Thyroid gland (tissue), 4 donors: ENCODE data around the gene CHSY1. TPM values are rescaled to one million over a fixed set of nuclear protein-coding genes. Genes with fewer than 3 reads are reported as not detected.

Experiments used
- DNase-seq, 2 donors: peaks; one replicate each; pipeline ENCODE4 v3.0.0-alpha.2; 2019
- H3K27ac ChIP-seq, 3 donors: fragments of 200-600 bp; sonication (generic); 1 replicate in 2 of 3; 2 replicates in 1 of 3; pipeline ENCODE4 v1.5.1; 2016 to 2019; ENCODE audit warnings: mild to moderate bottlenecking in 1 of 3, moderate library complexity in 1 of 3
- H3K27me3 ChIP-seq: fragments of 200-600 bp; sonication (generic); one replicate; pipeline ENCODE4 v1.5.1; 2019
- H3K36me3 ChIP-seq, 2 donors: fragments of 200-600 bp; sonication (generic); one replicate each; pipeline ENCODE4 v1.5.1; 2016 to 2019
- H3K4me1 ChIP-seq, 2 donors: fragments of 200-600 bp; sonication (generic); one replicate each; pipeline ENCODE4 v1.5.1; 2017 to 2019
- H3K4me3 ChIP-seq, 3 donors: fragments of 200-600 bp; sonication (generic); replicated peaks in 1 of 3; 1 replicate in 2 of 3; 2 replicates in 1 of 3; pipeline ENCODE4 v1.5.1; 2016; ENCODE audit warnings: mild to moderate bottlenecking in 1 of 3
- H3K9me3 ChIP-seq: fragments of 200-600 bp; sonication (generic); one replicate; pipeline ENCODE4 v1.5.1; 2017
- CTCF ChIP-seq, 6 experiments: fragments of 200-600 bp in 3 of 6; fragments of 450-650 bp in 3 of 6; sonication (generic) in 3 of 6; IDR thresholded peaks; one replicate each; pipeline ENCODE4 v1.5.1; 2016 to 2019; ENCODE audit warnings: antibody characterized with exemption in 6 of 6, mild to moderate bottlenecking in 2 of 6, inconsistent platforms in 1 of 6, moderate library complexity in 1 of 6
- POLR2A ChIP-seq, 2 donors: fragments of 450-650 bp; IDR thresholded peaks; one replicate each; pipeline ENCODE4 v1.6.1; 2017; ENCODE audit warnings: antibody characterized with exemption in 2 of 2, mild to moderate bottlenecking in 2 of 2, moderate library complexity in 1 of 2
- WGBS, 2 donors: methylation state at CpG; one replicate each; pipeline ENCODE4 v1.1.5; 2017; 5-methylcytosine and 5-hydroxymethylcytosine counted together
- intact Hi-C: fragments of 100-400 bp; cut with DNase I; formaldehyde crosslinking; loops from one replicate; pipeline ENCODE4 v1.15.1; 2023
- total RNA-seq, 4 donors: library from RNA; depleted of rRNA; stranded (reverse); fragments of >200 nt; gene quantifications; one replicate each; pipeline ENCODE4 v1.2.3, GENCODE V29; 2016

Gene CHSY1
- total RNA-seq, 4 donors from 2014 or later, result 13.8 to 26.6 (median 18.5) TPM

DNA sequence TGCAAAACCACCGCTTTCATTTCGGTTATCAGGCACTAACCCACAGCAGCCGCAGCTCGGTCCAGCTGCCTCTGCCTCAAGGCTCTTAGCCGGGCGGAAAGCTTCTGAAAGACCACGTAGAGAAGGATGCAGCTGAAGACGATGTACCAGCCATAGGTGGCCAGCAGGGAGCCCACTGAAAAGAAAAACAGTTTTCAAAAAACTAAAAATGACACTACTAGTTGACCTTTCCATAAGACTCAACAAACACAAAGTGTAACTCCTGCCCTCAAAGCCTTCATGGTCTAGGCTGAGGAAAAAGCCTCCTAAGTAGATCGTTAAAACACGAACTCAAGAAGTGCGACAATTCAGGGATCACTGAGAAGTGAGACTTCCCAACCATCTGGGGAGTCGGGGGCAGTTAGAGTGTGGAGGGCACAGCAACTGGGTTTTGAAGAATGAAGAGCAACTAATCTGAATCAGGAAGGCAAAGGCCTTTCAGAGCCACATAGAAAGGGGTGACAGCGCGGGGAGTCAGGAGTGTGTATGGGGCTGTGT is 24.7 kb upstream of the CHSY1 start:
- H3K9me3 ChIP-seq, result no peaks in the 10 kb centered on the region
- H3K27ac ChIP-seq, result peak overlapping the region; percentile 72 to 88 (median 83)
- intact Hi-C loops, result no loop called here
- no peak for TF ChIP-seq POLR2A (IDR thresholded peaks at IDR 0.05)
- peak in 2 of 6 experiments; percentile 7 to 17 for TF ChIP-seq CTCF (IDR thresholded peaks at IDR 0.05)
- peak overlapping the region; percentile 84 to 91 (median 90) for H3K4me3 ChIP-seq
- H3K27me3 ChIP-seq, result no peaks in the 10 kb centered on the region
- H3K4me1 ChIP-seq, result peaks cover 9 to 14% of the 10 kb centered on the region in 2 donors
- peaks cover 47 to 53% of the 10 kb centered on the region in 2 donors for H3K36me3 ChIP-seq
- DNase-seq, result no peak
- 17% methylated on average over 14 of the region's 14 CpGs for WGBS, 2 donors

DNA sequence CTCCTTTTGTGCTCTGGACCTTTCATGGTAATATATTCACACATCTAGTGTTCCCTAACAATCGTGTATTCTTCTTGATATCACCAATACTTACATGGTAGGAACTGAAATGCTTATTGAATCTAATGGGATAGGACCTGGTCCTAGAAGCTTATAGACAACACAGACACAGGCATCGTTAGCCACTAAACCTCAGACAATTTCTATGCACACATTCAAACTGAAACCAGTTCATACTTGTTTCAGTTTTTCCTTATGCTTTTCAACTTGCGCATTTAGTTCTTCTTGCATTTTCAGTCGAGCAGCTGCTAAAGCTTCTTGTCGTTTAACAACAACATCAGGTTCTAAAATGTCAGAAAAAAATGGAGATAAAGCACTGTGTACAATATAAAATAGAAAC is 23.2 kb upstream of the CHSY1 start:
- intact Hi-C loops, result no loop called here
- 89 to 90% methylated on average over 5 of the region's 5 CpGs for WGBS, 2 donors
- TF ChIP-seq POLR2A (IDR thresholded peaks at IDR 0.05) (no peak), CTCF (IDR thresholded peaks at IDR 0.05) (no peak)
- Histone ChIP-seq H3K4me1 (peaks cover 9 to 14% of the 10 kb centered on the region in 2 donors), H3K27ac (no peak overlapping the region), H3K27me3 (no peaks in the 10 kb centered on the region), H3K36me3 (peaks cover 49 to 53% of the 10 kb centered on the region in 2 donors), H3K4me3 (no peak overlapping the region), H3K9me3 (no peaks in the 10 kb centered on the region)
- DNase-seq, result no peak

- TF ChIP-seq CTCF (IDR thresholded peaks at IDR 0.05) (no peak), POLR2A (IDR thresholded peaks at IDR 0.05) (no peak)
- no peak for DNase-seq
- H3K27me3 ChIP-seq, result no peaks in the 10 kb centered on the region
- H3K27ac ChIP-seq, result no peak overlapping the region
- 77 to 86% methylated on average over 5 of the region's 5 CpGs for WGBS, 2 donors
- peaks cover 9 to 14% of the 10 kb centered on the region in 2 donors for H3K4me1 ChIP-seq
- intact Hi-C loops, result loop anchor here (5.0 kb wide), 1 partner anchor 351 kb away; no protein-coding TSS in a partner anchor
- peaks cover 54 to 59% of the 10 kb centered on the region in 2 donors for H3K36me3 ChIP-seq
- no peaks in the 10 kb centered on the region for H3K9me3 ChIP-seq
- H3K4me3 ChIP-seq, result no peak overlapping the region
These were observed 21.7 kb upstream of the CHSY1 start for GRCh38 chr15:101273534-101273933.

DNA sequence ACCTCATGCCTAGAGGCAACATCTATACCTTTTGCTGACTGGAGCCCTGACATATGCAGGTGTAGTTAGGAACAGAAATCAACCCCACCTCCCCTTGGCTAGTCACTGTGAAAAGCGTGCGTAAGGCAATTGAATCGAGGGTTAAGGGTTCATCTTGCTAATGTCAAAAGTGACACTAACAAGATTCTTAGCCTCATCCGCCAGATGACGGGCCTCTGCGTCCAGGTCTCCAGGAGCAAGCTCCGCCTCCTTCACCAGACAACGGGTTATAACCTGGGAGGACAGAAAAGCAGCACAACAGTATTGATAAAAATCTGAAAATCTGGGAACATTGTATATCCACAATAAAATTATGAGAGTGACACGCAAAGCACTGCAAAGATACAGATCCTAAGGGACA is 20.7 kb upstream of the CHSY1 start:
- H3K4me1 ChIP-seq, result peaks cover 9 to 11% of the 10 kb centered on the region in 2 donors
- intact Hi-C loops, result loop anchor here (5.0 kb wide), 1 partner anchor 350 kb away; no protein-coding TSS in a partner anchor
- H3K9me3 ChIP-seq, result no peaks in the 10 kb centered on the region
- WGBS, 2 donors, result 89 to 95% methylated on average over 9 of the region's 9 CpGs
- TF ChIP-seq POLR2A (IDR thresholded peaks at IDR 0.05) (no peak), CTCF (IDR thresholded peaks at IDR 0.05) (no peak)
- H3K36me3 ChIP-seq, result peaks cover 54 to 59% of the 10 kb centered on the region in 2 donors
- H3K4me3 ChIP-seq, result no peak overlapping the region
- no peak for DNase-seq
- no peaks in the 10 kb centered on the region for H3K27me3 ChIP-seq
- no peak overlapping the region for H3K27ac ChIP-seq

DNA sequence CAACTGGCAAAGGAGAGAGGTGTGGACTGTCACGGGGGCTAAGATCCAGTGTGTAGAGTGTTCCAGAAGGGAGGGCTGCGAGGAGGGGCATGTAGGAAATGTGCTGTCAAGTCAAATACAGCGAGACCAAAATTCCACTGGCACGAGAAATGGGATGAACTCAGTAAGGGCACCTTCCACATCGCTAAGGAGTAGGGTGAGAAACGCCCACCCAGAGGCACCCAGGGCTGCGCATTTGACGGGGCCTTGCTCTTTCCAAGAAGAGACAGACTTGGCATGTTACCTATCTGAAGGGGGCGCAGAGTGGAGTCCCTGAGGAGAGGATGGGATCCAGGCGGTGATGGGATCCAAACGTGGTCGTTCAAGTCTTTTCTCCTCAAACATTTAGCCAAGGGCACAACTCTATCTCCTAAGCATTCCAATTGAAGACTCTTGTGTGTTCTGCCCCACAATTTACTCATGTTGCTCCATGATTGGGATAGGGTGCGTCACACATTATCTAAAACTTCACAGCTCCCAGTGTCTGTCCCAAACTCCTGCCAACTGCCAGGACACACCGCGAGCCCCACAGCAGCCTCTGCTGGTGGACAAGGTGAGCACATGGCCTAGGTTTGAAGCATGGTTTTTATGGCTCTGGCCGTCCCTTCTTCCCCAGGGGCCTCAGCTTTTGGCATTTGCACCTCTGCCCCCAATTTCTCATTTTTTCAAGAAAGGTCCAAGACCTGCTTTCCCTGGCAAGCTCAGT is 17.8 kb upstream of the CHSY1 start:
- WGBS, 2 donors, result 86 to 93% methylated on average over 16 of the region's 16 CpGs
- Histone ChIP-seq H3K27ac (no peak overlapping the region), H3K9me3 (no peaks in the 10 kb centered on the region), H3K27me3 (no peaks in the 10 kb centered on the region), H3K4me3 (no peak overlapping the region), H3K36me3 (peaks cover 48 to 50% of the 10 kb centered on the region in 2 donors), H3K4me1 (peaks cover 0 to 8% of the 10 kb centered on the region in 2 donors)
- intact Hi-C loops, result loop anchor here (5.0 kb wide), 1 partner anchor 347 kb away; no protein-coding TSS in a partner anchor
- no peak for DNase-seq
- TF ChIP-seq POLR2A (IDR thresholded peaks at IDR 0.05) (no peak), CTCF (IDR thresholded peaks at IDR 0.05) (peak in 1 of 6 experiments; percentile 5)
